ENCODE results near the gene UCN2. TPM values are rescaled to one million over a fixed set of nuclear protein-coding genes. Genes with fewer than 3 reads are reported as not detected.

The UCN2 gene
- total RNA-seq, 2 experiments from 2014 or later: 0.16 TPM; not detected in 1

- Histone ChIP-seq H2AFZ (ENCODE audit: low read length) (peak within 1 kb of the TSS; percentile 95), H4K20me1 (ENCODE audit: insufficient read depth, low read length) (no peaks in the 10 kb centered on the region), H3K27ac (ENCODE audit: low read depth, low read length, poor library complexity, severe bottlenecking) (peak within 1 kb of the TSS; percentile 53), H3K4me2 (ENCODE audit: low read length) (peak within 1 kb of the TSS; percentile 93), H3K9me2 (ENCODE audit: insufficient read depth, low read length) (no peaks in the 10 kb centered on the region), H3K4me3 (ENCODE audit: low read depth, low read length, poor library complexity, severe bottlenecking) (peak within 1 kb of the TSS; percentile 94), H3K9me3 (ENCODE audit: low read length) (no peaks in the 10 kb centered on the region), H3K79me2 (ENCODE audit: insufficient read depth, low read depth, low read length) (peaks cover 20% of the 10 kb centered on the region), H3K36me3 (ENCODE audit: insufficient read depth, low read length) (peaks cover 36% of the 10 kb centered on the region), H3K4me1 (ENCODE audit: insufficient read depth, low read length, poor library complexity, severe bottlenecking) (peaks cover 15% of the 10 kb centered on the region)
- intact Hi-C loops (cut with micrococcal nuclease; ENCODE audit: unreplicated experiment): loop anchor here (1.0 to 2.0 kb wide), 2 partner anchors 26 to 53 kb away; partner anchors contain the start of genes CELSR3 and SLC26A6
- TF ChIP-seq CTCF (conservative IDR thresholded peaks at IDR 0.05; ENCODE audit: low read length): peak; percentile 71
- TF ChIP-seq EZH2phosphoT487 (IDR thresholded peaks at IDR 0.05; ENCODE audit: borderline replicate concordance, low read depth, low read length): no peak
- no TSS peak for BruUV-seq (replicated peaks)
- POLR2A ChIA-PET: interaction anchor here (1.2 kb wide), 1 partner anchor 174 kb away, joined by 3 read pairs; no protein-coding TSS in a partner anchor
- DNase-seq (ENCODE audit: low spot score): peak; percentile 95
- CTCF ChIA-PET (ENCODE audit: unreplicated experiment): interaction anchor here (0.5 to 0.7 kb wide), 2 partner anchors 209 to 1671 kb away, joined by 3 to 8 read pairs; no protein-coding TSS in a partner anchor
Observed at GRCh38 chr3:48609088-48610005, 45.8 kb upstream of the UCN2 start, which contains the start of gene UQCRC1. TSS of gene UQCRC1 (minus strand) at chr3:48609646. CDS start at chr3:48609620, 26 bp downstream.

GRCh38 chr3:48607519-48607918 is 43.9 kb upstream of the UCN2 start:
- no peaks in the 10 kb centered on the region for H3K9me2 ChIP-seq (ENCODE audit: insufficient read depth, low read length)
- peaks cover 54% of the 10 kb centered on the region for H3K36me3 ChIP-seq (ENCODE audit: insufficient read depth, low read length)
- TF ChIP-seq CTCF (conservative IDR thresholded peaks at IDR 0.05; ENCODE audit: low read length): no peak
- TF ChIP-seq EZH2phosphoT487 (IDR thresholded peaks at IDR 0.05; ENCODE audit: borderline replicate concordance, low read depth, low read length): no peak
- BruUV-seq (replicated peaks): no TSS peak
- H3K4me1 ChIP-seq (ENCODE audit: insufficient read depth, low read length, poor library complexity, severe bottlenecking): peaks cover 15% of the 10 kb centered on the region
- POLR2A ChIA-PET: no interaction called here
- H3K9me3 ChIP-seq (ENCODE audit: low read length): no peaks in the 10 kb centered on the region
- H3K79me2 ChIP-seq (ENCODE audit: insufficient read depth, low read depth, low read length): peaks cover 20% of the 10 kb centered on the region
- H3K4me2 ChIP-seq (ENCODE audit: low read length): no peak overlapping the region
- H3K27ac ChIP-seq (ENCODE audit: low read depth, low read length, poor library complexity, severe bottlenecking): no peak overlapping the region
- intact Hi-C loops (cut with micrococcal nuclease; ENCODE audit: unreplicated experiment): no loop called here
- H3K4me3 ChIP-seq (ENCODE audit: low read depth, low read length, poor library complexity, severe bottlenecking): no peak overlapping the region
- DNase-seq (ENCODE audit: low spot score): no peak
- CTCF ChIA-PET (ENCODE audit: unreplicated experiment): no interaction called here
- no peak overlapping the region for H2AFZ ChIP-seq (ENCODE audit: low read length)
- H4K20me1 ChIP-seq (ENCODE audit: insufficient read depth, low read length): no peaks in the 10 kb centered on the region

Measured in OCI-LY7 (cell line).